Esophagus muscularis mucosa (tissue), 4 donors: ENCODE results near the gene BASP1. TPM values are rescaled to one million over a fixed set of nuclear protein-coding genes. Genes with fewer than 3 reads are reported as not detected.

Experiments used
- DNase-seq: peaks from one replicate; pipeline ENCODE4 v3.0.0-alpha.2; 2017; ENCODE audit errors: extremely low spot score
- H3K27ac ChIP-seq, 4 donors: fragments of 200-600 bp; sonication (generic); replicated peaks in 1 of 4; 1 replicate in 3 of 4; 2 replicates in 1 of 4; pipeline ENCODE4 v1.5.1; 2016 to 2019; ENCODE audit warnings: mild to moderate bottlenecking in 1 of 4
- H3K27me3 ChIP-seq, 4 donors: fragments of 200-600 bp; sonication (generic); one replicate each; pipeline versions ENCODE4 v1.5.1 to v1.6.0; 2016 to 2019
- H3K36me3 ChIP-seq, 4 donors: fragments of 200-600 bp; sonication (generic); one replicate each; pipeline ENCODE4 v1.5.1; 2016 to 2019
- H3K4me1 ChIP-seq, 4 donors: fragments of 200-600 bp; sonication (generic); one replicate each; pipeline ENCODE4 v1.5.1; 2016 to 2019
- H3K4me3 ChIP-seq, 4 donors: fragments of 200-600 bp; sonication (generic); 1 replicate in 2 of 4; 2 replicates in 2 of 4; pipeline ENCODE4 v1.5.1; 2016 to 2019; ENCODE audit warnings: mild to moderate bottlenecking in 4 of 4, moderate library complexity in 1 of 4
- H3K9me3 ChIP-seq, 4 donors: fragments of 200-600 bp; sonication (generic); 1 replicate in 3 of 4; 2 replicates in 1 of 4; pipeline ENCODE4 v1.5.1; 2016 to 2019
- CTCF ChIP-seq, 3 experiments: fragments of 200-600 bp in 2 of 3; fragments of 450-650 bp in 1 of 3; sonication (generic) in 2 of 3; IDR thresholded peaks; one replicate each; pipeline ENCODE4 v1.5.1; 2017 to 2019; ENCODE audit warnings: antibody characterized with exemption in 3 of 3, mild to moderate bottlenecking in 2 of 3, moderate library complexity in 1 of 3
- EP300 ChIP-seq: sonication (generic); formaldehyde crosslinking; IDR thresholded peaks from one replicate; pipeline ENCODE4 v1.6.1; 2017; ENCODE audit warnings: antibody characterized with exemption
- POLR2A ChIP-seq: fragments of 450-650 bp; IDR thresholded peaks from one replicate; pipeline ENCODE4 v1.6.1; 2017; ENCODE audit warnings: antibody characterized with exemption, moderate library complexity, mild to moderate bottlenecking, low read depth
- POLR2AphosphoS5 ChIP-seq, 2 donors: sonication (generic); formaldehyde crosslinking; IDR thresholded peaks; one replicate each; pipeline ENCODE4 v1.6.1; 2017; ENCODE audit warnings: antibody characterized with exemption in 2 of 2
- WGBS: methylation state at CpG from one replicate; pipeline ENCODE4 v1.1.5; 2018; 5-methylcytosine and 5-hydroxymethylcytosine counted together
- intact Hi-C: fragments of 100-400 bp; cut with DNase I; formaldehyde crosslinking; loops from one replicate; pipeline ENCODE4 v1.15.1; 2023
- total RNA-seq, 4 donors: library from RNA; depleted of rRNA; stranded (reverse); fragments of >200 nt; gene quantifications; one replicate each; pipeline versions ENCODE4 v1.1.0 to v1.2.1, GENCODE V29; 2016

BASP1 gene
- total RNA-seq, 4 donors from 2014 or later: 5.4 to 19.7 (median 6.6) TPM

- no peak for DNase-seq
- no peaks in the 10 kb centered on the region for H3K36me3 ChIP-seq
- H3K4me3 ChIP-seq: no peak overlapping the region
- no peaks in the 10 kb centered on the region for H3K9me3 ChIP-seq
- H3K4me1 ChIP-seq: peaks cover 0 to 8% (median 0%) of the 10 kb centered on the region in 4 donors
- H3K27me3 ChIP-seq: no peaks in the 10 kb centered on the region
- TF ChIP-seq CTCF (IDR thresholded peaks at IDR 0.05) (no peak), POLR2A (no peak), EP300 (no peak), POLR2AphosphoS5 (IDR thresholded peaks at IDR 0.05) (no peak)
- intact Hi-C loops: loop anchor here (10.0 kb wide), 1 partner anchor 248 kb away; the partner anchor contains the start of gene MYO10
- 82% methylated on average over 3 of the region's 3 CpGs for WGBS
- no peak overlapping the region for H3K27ac ChIP-seq
These were observed 34.9 kb upstream of the BASP1 start for GRCh38 chr5:17182494-17182893.

DNA sequence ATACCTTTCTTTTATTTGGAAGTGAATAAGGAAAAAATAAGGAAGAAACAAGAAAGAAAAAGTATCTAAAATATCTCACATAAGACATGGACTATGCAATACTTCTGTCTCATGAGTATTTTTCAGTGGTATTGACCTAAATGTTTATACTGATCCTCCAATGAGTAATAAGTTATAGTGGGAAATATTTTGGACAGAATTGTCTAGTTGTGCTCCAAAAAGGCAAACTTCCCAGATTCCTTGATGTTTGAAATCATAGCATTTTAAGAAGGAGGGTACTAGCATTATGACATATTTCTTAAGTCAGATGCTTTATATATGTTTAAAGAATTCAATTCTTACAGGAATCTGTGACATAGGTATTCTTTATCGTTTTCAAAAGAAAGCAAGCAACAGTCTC, 34.5 kb upstream of the BASP1 start:
- Histone ChIP-seq H3K9me3 (no peaks in the 10 kb centered on the region), H3K4me3 (no peak overlapping the region), H3K27ac (no peak overlapping the region), H3K27me3 (no peaks in the 10 kb centered on the region), H3K4me1 (peaks cover 0 to 8% (median 0%) of the 10 kb centered on the region in 4 donors), H3K36me3 (no peaks in the 10 kb centered on the region)
- WGBS: 80% methylated on average over 1 of the region's 1 CpG
- TF ChIP-seq CTCF (IDR thresholded peaks at IDR 0.05) (no peak), POLR2AphosphoS5 (IDR thresholded peaks at IDR 0.05) (no peak), POLR2A (no peak)
- intact Hi-C loops: loop anchor here (10.0 kb wide), 1 partner anchor 248 kb away; the partner anchor contains the start of gene MYO10
- no peak for DNase-seq

DNA sequence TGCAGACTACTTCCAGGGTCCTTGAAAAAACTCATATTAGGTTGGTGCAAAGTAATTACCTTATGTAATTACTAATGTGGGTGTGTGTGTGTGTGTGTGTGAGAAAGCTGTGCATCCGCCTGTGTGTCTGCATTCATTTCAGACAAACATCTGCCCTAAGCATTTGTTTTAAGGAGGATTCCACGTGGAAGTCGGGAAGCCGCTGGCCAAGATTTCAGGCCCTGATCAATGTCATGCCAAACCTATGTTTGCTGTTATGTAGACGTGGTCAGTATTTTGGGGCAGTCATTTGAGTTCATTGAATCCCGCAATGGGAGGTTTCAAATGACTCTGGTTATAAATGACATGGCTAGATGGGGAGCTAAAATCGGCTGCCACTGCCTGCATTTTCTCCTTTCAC, 33.6 kb upstream of the BASP1 start:
- no peaks in the 10 kb centered on the region for H3K9me3 ChIP-seq
- H3K4me3 ChIP-seq: no peak overlapping the region
- H3K27me3 ChIP-seq: peaks cover 0 to under 1% (median 0%) of the 10 kb centered on the region in 4 donors
- 89% methylated on average over 7 of the region's 7 CpGs for WGBS
- H3K4me1 ChIP-seq: peaks cover 0 to 5% (median 0%) of the 10 kb centered on the region in 4 donors
- no peak overlapping the region for H3K27ac ChIP-seq
- no peaks in the 10 kb centered on the region for H3K36me3 ChIP-seq
- TF ChIP-seq POLR2A (no peak), POLR2AphosphoS5 (IDR thresholded peaks at IDR 0.05) (no peak), CTCF (IDR thresholded peaks at IDR 0.05) (no peak), EP300 (no peak)
- DNase-seq: no peak
- intact Hi-C loops: loop anchor here (10.0 kb wide), 1 partner anchor 249 kb away; the partner anchor contains the start of gene MYO10

- 78% methylated on average over 1 of the region's 1 CpG for WGBS
- TF ChIP-seq POLR2A (no peak), CTCF (IDR thresholded peaks at IDR 0.05) (no peak), POLR2AphosphoS5 (IDR thresholded peaks at IDR 0.05) (no peak), EP300 (no peak)
- peaks cover 0 to 8% (median 0%) of the 10 kb centered on the region in 4 donors for H3K27me3 ChIP-seq
- H3K27ac ChIP-seq: no peak overlapping the region
- H3K36me3 ChIP-seq: no peaks in the 10 kb centered on the region
- DNase-seq: no peak
- no peaks in the 10 kb centered on the region for H3K9me3 ChIP-seq
- H3K4me3 ChIP-seq: no peak overlapping the region
- peaks cover 1 to 9% (median 4%) of the 10 kb centered on the region in 4 donors for H3K4me1 ChIP-seq
- intact Hi-C loops: loop anchor here (10.0 kb wide), 1 partner anchor 250 kb away; the partner anchor contains the start of gene MYO10
These were observed 32.8 kb upstream of the BASP1 start for GRCh38 chr5:17184588-17184987.

- Histone ChIP-seq H3K4me1 (peaks cover 3 to 15% (median 10%) of the 10 kb centered on the region in 4 donors), H3K4me3 (no peak overlapping the region), H3K9me3 (no peaks in the 10 kb centered on the region), H3K27me3 (peaks cover 0 to 10% (median 0%) of the 10 kb centered on the region in 4 donors), H3K36me3 (no peaks in the 10 kb centered on the region), H3K27ac (no peak overlapping the region)
- TF ChIP-seq POLR2A (no peak), CTCF (IDR thresholded peaks at IDR 0.05) (no peak), EP300 (no peak), POLR2AphosphoS5 (IDR thresholded peaks at IDR 0.05) (no peak)
- intact Hi-C loops: loop anchor here (10.0 kb wide), 1 partner anchor 251 kb away; the partner anchor contains the start of gene MYO10
- DNase-seq: no peak
- 85% methylated on average over 3 of the region's 3 CpGs for WGBS
These were observed 32.1 kb upstream of the BASP1 start for GRCh38 chr5:17185349-17185748.
